IMR-90 (cell line): ENCODE results near the gene ELFN1.

ENCODE experiments used
- CEBPB ChIP-seq: IDR thresholded peaks from 2 replicates; pipeline ENCODE4 v1.6.1; 2012; ENCODE audit warnings: low read depth, low read length, improper control_type of control experiment
- FOS ChIP-seq: fragments of 150-350 bp; IDR thresholded peaks from 2 replicates; pipeline ENCODE4 v1.6.1; 2016; ENCODE audit warnings: low read depth, low read length
- MAZ ChIP-seq: IDR thresholded peaks from 2 replicates; pipeline ENCODE4 v1.6.1; 2012; ENCODE audit warnings: low read depth, mild to moderate bottlenecking, low read length, improper control_type of control experiment, moderate library complexity, borderline replicate concordance
- MXI1 ChIP-seq: IDR thresholded peaks from 2 replicates; pipeline ENCODE4 v1.6.1; 2012; ENCODE audit warnings: low read depth, mild to moderate bottlenecking, low read length, moderate library complexity, borderline replicate concordance
- NFE2L2 ChIP-seq: fragments of 150-350 bp; IDR thresholded peaks from 2 replicates; pipeline ENCODE4 v1.6.1; 2016; ENCODE audit warnings: low read depth, mild to moderate bottlenecking, low read length
- POLR2A ChIP-seq: IDR thresholded peaks from 2 replicates; pipeline ENCODE4 v1.6.1; 2012; ENCODE audit warnings: mild to moderate bottlenecking, low read depth, low read length
- RCOR1 ChIP-seq: IDR thresholded peaks from 2 replicates; pipeline ENCODE4 v1.6.1; 2012; ENCODE audit warnings: mild to moderate bottlenecking, low read length, improper control_type of control experiment; ENCODE audit not compliant: insufficient replicate concordance
- TF ChIP-seq, protein P1 (sequence below): conservative IDR thresholded peaks from 2 replicates; pipeline ENCODE4 v1.5.1; 2012; ENCODE audit warnings: mild to moderate bottlenecking, low read depth, low read length, improper control_type of control experiment

DNA sequence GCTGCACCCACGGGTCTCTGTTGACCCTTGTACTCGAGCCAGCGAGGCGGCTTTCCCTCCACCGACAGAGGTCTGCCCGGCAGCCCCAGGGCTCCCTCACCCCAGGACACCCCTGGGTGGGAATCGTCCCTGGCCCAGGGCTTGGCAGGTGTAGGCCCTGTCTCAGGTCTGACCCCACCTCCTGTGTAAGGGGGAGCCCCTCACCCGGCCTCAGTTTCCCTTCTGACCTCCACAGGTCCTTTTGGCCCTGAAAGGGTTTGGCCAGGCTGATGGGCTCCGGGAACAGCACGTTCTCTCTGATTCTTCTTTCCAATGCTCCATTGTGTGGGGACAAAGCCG lies 25.0 kb upstream of the ELFN1 start:
- no peak for TF ChIP-seq NFE2L2
- TF ChIP-seq POLR2A = no peak
- TF ChIP-seq MXI1 = no peak
- TF ChIP-seq, protein P1, sequence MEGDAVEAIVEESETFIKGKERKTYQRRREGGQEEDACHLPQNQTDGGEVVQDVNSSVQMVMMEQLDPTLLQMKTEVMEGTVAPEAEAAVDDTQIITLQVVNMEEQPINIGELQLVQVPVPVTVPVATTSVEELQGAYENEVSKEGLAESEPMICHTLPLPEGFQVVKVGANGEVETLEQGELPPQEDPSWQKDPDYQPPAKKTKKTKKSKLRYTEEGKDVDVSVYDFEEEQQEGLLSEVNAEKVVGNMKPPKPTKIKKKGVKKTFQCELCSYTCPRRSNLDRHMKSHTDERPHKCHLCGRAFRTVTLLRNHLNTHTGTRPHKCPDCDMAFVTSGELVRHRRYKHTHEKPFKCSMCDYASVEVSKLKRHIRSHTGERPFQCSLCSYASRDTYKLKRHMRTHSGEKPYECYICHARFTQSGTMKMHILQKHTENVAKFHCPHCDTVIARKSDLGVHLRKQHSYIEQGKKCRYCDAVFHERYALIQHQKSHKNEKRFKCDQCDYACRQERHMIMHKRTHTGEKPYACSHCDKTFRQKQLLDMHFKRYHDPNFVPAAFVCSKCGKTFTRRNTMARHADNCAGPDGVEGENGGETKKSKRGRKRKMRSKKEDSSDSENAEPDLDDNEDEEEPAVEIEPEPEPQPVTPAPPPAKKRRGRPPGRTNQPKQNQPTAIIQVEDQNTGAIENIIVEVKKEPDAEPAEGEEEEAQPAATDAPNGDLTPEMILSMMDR = no peak
- TF ChIP-seq CEBPB = no peak
- TF ChIP-seq RCOR1 = no peak
- TF ChIP-seq FOS = no peak
- TF ChIP-seq MAZ = no peak
